ENCODE results near the gene CXADR. TPM values are rescaled to one million over a fixed set of nuclear protein-coding genes. Genes with fewer than 3 reads are reported as not detected.

Gene CXADR
- polyA plus RNA-seq, 10 donors = 0.60 to 8.4 (median 0.79) TPM

DNA sequence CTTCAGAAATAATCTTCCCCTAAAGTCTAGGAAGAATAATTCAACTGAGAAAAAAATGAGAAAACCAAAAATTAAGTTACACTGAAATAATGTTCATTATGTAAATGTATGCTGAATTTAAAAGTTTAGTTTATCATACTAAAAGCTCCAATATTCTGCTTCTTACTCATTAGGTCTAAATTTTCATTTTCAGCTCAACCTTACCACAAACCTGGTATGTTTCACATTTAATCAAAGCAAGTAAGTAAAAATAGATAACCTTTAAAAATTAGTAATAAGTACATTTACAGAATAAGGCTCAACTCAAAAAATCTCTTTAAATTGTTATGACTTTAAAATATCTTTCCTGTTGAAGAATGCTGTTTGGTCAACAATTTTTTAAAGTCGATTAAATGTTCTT lies 84.8 kb downstream of the CXADR start:
- no peak for DNase-seq

DNA sequence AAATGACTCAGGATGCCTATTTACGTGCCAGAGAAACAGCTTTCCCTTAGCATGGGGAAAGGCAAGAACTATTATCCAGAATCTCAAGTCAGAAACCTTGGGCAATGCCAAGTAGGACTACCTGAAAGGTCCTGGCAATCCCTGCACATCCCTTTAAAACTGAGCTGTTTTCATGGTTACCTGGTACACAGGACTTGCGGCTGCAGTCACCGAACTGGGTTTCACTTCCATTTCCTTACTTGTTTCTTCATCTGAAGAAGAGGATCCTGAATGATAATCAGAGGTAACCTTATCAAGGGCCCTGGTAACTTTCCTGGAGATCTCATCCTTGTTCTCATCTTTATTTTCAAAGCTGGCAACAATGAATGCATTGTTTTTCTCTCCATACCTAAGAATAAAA lies 85.6 kb downstream of the CXADR start:
- DNase-seq = no peak

DNA sequence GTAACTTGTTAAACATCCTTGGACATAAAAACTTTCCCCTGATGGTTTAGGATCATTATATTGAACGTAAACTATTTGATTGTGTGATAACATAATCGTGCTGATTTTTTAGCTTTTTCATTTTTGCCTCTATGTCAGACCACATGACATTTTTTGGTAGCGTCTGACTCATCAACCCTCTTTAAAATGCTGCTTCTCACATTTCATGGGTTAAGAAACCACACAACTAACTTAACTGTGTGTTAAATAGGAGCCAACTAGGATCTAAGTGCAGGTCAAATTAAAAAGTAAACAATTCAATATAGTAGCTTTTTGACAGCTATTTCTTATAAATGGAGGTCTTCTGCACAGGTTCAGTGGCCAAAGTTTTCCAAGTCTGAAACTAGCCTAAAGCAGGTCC lies 90.0 kb downstream of the CXADR start:
- DNase-seq = no peak

DNA sequence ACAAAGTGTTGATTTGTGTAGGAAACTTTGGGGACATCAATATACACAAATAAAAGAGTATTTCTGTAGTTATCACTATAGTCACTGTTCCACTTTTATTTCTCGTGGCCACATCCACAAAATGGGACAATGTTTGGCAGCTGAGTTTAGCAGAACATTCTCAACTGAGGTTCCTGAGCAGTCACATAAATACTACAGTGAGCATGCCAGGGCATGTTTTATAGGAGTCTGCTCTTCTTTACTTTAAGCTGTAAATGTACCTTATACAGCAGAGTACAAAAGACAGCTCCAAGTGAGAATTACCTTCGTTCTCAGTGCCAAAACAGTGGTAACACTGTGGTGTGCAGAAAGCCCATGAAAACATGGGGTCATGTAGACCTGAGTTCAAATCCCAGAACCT lies 94.8 kb downstream of the CXADR start:
- no peak for DNase-seq

DNA sequence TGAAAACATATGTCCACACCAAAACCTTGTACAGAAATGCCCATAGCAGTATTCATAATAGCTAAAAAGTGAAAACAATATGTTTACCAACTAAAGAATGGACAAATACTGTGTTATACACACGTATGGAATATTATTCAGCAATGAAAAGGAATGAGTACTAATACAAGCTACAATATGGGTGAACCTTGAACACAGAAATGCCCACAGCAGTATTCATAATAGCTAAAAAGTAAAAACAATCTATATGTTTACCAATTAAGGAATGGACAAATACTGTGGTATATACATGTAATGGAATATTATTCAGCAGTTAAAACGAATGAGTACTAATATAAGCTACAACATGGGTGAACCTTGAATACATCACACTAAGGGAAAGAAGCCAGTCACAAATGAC lies 96.8 kb downstream of the CXADR start:
- no peak for DNase-seq

DNA sequence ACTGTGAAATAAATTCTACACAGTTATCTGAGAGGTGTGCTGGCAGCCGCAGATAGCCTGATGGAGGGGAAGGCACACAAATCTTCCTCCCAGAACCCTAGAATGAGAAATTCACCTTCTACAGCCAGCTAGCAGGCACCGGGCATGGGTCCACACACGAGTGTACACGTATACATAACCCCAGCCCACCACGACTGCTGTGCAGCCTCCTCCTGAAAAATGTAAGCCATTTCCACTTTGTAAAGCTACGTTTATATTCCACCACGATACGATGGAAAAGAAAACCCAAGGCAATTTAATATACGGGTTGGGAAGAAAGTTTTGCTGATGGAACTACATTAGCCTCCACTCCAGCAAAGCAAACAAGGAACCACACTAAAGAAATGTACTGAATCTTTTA lies 98.1 kb downstream of the CXADR start:
- DNase-seq = peak; percentile 18 to 73 (median 40)

DNA sequence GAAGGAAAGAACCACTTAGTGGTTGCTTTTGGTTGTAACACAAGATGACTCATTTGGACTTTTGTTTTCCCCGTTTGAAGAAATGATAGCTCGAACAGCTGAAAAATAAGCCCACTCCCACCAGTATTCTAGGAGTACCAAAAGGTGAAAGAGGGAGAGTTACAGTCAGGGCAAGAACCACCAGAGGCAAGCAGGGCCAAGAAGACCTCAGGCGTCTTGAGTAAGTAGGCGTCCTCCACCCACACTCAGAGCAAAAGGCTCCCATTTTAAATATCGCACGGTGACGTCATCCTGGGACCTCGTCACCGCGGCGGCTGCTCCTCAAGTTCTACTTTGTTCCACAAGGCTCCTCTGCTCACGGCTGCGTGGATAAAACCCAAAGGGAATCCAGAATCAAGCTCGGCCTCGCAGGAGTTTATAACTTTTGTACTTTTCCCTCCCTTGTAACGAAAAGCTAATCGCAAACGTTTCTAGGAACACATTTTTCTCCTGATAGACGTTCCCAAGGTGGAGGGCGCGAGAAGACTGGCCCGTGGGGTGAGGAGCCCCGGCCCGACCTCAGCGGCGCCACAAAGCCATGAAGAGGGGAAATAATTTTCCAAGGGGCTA lies 98.7 kb downstream of the CXADR start:
- DNase-seq = peak; percentile 88 to 97 (median 94)

DNA sequence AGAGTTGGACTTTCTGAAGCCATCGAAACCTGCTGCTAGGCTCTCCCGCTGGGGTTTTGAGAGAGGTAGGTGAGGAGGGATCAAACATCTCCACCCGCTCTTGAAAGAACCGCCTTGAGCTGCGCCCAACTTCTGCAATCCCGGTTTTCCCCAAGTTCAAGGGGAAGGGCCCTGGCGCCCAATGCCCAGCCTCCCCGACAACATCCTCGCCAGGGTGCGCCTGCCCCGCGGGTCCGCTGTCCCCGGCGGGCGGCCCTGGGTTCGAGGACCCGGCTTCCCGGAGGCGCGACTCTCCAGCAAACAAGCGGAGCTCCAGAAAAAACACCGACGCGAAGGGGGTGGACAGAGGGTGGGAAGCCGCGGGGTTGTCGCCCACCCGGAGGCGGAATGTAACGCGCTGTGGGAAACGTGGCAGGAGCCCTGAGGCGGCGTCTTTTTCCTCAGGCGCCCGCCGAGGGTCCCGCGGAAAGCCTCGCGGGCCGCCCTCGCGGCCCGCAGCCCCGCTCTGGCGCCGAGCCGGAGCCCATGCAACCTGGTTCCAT lies 99.3 kb downstream of the CXADR start:
- DNase-seq = peak in 2 of 3 donors; percentile 28 to 59

DNA sequence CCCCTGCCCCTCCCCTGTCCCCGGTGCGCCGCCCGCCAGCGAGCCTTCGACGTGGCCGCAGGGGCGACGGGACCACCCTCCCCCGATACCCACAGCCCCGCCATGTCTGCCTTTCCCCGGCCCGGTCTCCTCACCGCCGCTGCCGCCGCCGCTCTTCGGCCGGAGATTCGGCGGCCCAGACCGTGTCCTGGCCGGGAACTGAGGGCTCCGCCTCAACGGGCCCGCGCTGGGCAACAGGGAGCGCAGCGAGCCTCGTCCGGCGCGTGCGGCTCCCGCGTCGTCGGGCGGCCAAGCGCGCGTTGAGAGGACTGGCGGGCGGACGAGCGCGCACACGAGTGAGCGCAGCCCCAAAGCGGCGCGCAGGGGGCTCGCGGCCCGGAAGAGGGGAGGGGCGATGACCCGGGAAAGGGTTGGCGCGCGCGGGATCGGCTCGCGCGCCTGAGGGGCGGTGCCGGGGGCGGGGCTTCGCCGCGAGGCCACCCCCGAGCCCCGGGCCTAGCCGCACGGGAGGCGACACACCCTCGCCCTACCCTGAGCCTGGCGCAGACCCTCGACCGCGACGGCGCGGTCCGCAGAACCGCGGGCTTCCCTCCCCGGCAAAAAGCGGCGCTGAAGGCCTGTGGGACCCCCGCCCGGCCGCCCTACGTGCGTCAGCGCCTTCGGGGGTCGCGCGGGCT lies 99.9 kb downstream of the CXADR start, which contains the start of gene BTG3:
Gene BTG3 (minus strand): TSS at position 337 of the 677 bp plus-strand sequence. CDS start 3,757 bp downstream, outside the sequence.
- peak; percentile 86 to 96 (median 92) for DNase-seq

DNA sequence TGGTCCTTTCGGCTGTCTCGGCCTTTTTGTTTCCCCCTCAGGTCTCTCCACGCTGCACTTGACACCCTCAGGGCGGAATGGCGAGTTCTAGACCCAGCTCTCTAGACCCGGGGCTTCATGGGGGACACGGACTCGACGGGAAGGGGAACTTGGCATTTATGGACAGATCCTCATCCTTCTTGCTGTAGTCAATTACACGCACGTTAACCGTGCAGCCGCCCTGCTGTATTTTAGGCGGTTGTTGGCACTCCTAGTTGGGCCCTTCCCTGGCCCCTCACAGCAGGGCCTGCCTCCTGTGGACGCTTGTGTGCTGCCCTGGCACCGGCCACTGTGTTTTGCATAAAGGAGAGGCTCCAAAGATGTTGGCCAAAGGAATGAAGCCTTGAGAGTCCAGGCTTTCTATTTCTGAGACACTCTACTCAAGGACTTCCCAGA lies 100.4 kb downstream of the CXADR start:
- peak in 2 of 3 donors; percentile 33 to 63 for DNase-seq

DNA sequence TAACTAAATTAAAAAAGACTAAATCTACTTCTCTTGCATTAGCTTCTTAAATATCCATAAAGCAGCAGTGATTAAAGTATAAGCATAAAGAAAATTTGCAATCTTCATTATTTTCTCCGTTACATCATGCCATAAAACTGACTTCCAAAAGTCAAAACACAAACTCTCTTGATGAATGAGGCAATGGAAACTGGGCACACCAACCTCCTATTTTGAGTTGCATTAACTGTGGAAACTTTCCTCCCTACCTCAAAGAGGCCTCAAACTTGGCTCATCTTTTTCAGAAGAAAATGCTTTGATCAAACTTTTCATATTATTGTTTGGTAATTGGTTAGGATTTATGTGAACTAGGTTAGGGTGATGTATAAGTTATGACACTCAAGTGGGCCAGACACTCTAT lies 104.0 kb downstream of the CXADR start:
- peak; percentile 30 to 71 (median 33) for DNase-seq

DNA sequence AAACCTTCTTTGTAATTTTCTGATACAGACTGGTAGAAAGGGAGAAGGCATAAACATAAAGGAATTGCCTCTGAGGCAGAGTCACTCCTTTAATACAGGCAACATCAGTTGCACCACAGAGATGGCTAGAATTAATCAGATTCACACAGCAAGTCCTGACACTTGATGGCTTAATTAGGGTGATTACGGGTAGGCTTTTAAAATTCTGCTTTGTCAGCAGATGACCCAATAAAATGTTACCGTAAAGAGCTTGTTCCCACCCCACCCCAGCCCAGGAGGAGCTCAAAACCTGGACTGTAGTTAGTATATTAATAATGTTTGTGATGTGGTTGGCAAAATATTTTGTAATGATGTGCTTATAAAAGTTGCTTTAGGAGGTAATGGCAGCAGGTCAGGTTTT lies 109.2 kb downstream of the CXADR start:
- DNase-seq = no peak

DNA sequence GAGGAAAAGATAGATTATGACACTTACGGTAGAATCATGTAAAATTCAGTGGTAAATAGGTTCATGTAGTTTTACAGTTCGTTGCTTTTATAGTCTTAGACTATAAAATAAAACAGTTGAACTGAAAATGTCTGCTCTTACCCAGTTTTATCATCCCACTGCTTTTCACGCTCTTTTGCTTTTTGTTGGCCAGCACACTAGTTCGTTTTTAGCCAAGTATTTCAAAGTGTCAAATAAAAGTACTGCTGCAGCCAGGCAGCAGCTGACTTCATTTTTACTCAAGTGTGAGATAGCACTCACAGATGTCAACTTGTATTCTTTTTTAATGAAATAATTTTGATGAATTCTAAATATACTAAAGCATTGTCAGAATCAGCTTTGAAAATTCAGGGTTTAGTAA lies 118.4 kb downstream of the CXADR start:
- peak in 2 of 3 donors; percentile 49 to 51 for DNase-seq

DNA sequence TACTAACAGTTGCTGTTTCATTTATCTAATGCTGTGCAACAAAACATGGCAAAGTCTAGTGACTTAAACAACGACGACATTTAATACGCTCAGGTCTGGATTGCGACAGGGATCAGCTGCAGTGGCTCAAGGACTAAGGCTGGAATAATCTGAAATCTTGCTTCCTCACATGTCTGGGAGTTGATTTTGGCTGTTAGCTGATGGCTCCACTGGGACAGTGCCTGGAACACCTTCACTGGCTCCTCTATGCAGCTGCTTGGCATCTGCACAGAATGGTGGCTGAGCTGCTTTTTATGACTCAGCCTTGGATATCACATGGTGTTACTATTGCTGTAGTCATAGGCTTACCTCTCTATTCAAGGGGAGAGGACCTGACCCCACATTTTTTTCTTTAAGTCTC lies 123.9 kb downstream of the CXADR start:
- DNase-seq = peak; percentile 20 to 58 (median 36)

DNA sequence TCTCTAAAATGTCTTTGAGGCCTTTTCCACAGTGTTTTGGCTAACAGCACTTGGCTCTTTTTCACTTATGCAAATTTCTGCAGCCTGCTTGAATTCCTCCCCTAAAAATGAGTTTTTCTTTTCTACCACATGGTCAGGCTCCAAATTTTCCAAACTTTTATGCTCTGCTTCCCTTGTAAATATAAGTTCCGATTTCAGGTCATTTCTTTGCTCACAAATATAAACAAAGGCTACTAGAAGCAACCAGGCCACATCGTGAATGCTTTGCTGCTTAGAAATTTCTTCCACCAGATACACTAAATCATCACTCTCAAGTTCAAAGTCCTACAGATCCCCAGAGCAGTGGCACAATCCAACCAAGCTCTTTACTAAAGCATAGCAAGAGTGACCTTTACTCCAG lies 128.0 kb downstream of the CXADR start:
- no peak for DNase-seq

Other genes with a start within 250 kb of the CXADR start
- gene BTG3, start 99.9 kb downstream of the CXADR start, polyA plus RNA-seq (ENCODE audit: insufficient read length in 10 of 10) = 10 to 100 TPM; 29.3 to 37.5 (median 33.4) TPM